ENCODE data around the gene NOTCH4.
"Not testable (repeated sequence)": the region's sequence is repeated elsewhere in the genome, so short reads cannot be mapped to it uniquely, and the experiment has no call there.

Gene NOTCH4

GRCh38 chr6:32192608-32193039, 31.2 kb downstream of the NOTCH4 start, which contains the start of gene GPSM3:
GPSM3 (minus strand) TSS chr6:32192643; CDS start chr6:32192513, 130 bp downstream.
- peak; percentile 83 to 94 for DNase-seq

- DNase-seq = no peak
Measured at GRCh38 chr6:32191696-32192607, 31.9 kb downstream of the NOTCH4 start.

- DNase-seq = no peak
Measured at GRCh38 chr6:32190911-32191677, 32.8 kb downstream of the NOTCH4 start.

GRCh38 chr6:32190054-32190851, 33.6 kb downstream of the NOTCH4 start, which contains the start of gene PBX2:
PBX2 (minus strand) TSS chr6:32190202; CDS start chr6:32189915, 287 bp downstream.
- peak; percentile 95 to 96 for DNase-seq

- no peak for DNase-seq
Measured at GRCh38 chr6:32189742-32190053, 34.2 kb downstream of the NOTCH4 start.

GRCh38 chr6:32189069-32189741, 34.7 kb downstream of the NOTCH4 start:
- DNase-seq = no peak

- no peak for DNase-seq
Measured at GRCh38 chr6:32188381-32189068, 35.3 kb downstream of the NOTCH4 start.

- DNase-seq = not testable (repeated sequence)
Measured at GRCh38 chr6:32187725-32188380, 36.0 kb downstream of the NOTCH4 start.

GRCh38 chr6:32187009-32187709, 36.7 kb downstream of the NOTCH4 start:
- DNase-seq = peak; percentile 37 to 39

- not testable (repeated sequence) for DNase-seq
Measured at GRCh38 chr6:32186151-32186840, 37.6 kb downstream of the NOTCH4 start.

GRCh38 chr6:32185681-32186131, 38.2 kb downstream of the NOTCH4 start:
- DNase-seq = not testable (repeated sequence)

- no peak for DNase-seq
Measured at GRCh38 chr6:32184084-32184640, 39.7 kb downstream of the NOTCH4 start, which contains the start of gene AGER. AGER (minus strand) TSS chr6:32184253; CDS start chr6:32184222, 31 bp downstream.

- no peak for DNase-seq
Measured at GRCh38 chr6:32183483-32184083, 40.3 kb downstream of the NOTCH4 start.

- no peak for DNase-seq
Measured at GRCh38 chr6:32183030-32183429, 40.8 kb downstream of the NOTCH4 start.

- DNase-seq = no peak
Measured at GRCh38 chr6:32182555-32182981, 41.3 kb downstream of the NOTCH4 start.

GRCh38 chr6:32181915-32182529, 41.8 kb downstream of the NOTCH4 start:
- DNase-seq = no peak

GRCh38 chr6:32181148-32181702, 42.6 kb downstream of the NOTCH4 start:
- no peak for DNase-seq
